ENCODE data around the gene EPHB1. TPM values are rescaled to one million over a fixed set of nuclear protein-coding genes. Genes with fewer than 3 reads are reported as not detected.

Gene EPHB1
- total and polyA plus RNA-seq, 12 donors, result 0.07 to 3.4 (median 1.6) TPM

GRCh38 chr3:134956395-134956794 is 161.3 kb downstream of the EPHB1 start:
- 70 to 83% methylated on average over 2 of the region's 2 CpGs for WGBS, 2 donors
- Histone ChIP-seq H3K27me3 (no peaks in the 10 kb centered on the region), H3K4me3 (no peak overlapping the region), H3K36me3 (no peaks in the 10 kb centered on the region), H3K4me1 (no peaks in the 10 kb centered on the region), H3K9me3 (peaks cover 0 to 6% (median under 1%) of the 10 kb centered on the region in 11 donors), H3K27ac (no peak overlapping the region)
- DNase-seq (no peak), ATAC-seq (no peak)
- no peak for TF ChIP-seq CTCF (IDR thresholded peaks at IDR 0.05)
- intact Hi-C loops (cut with DNase I), result no loop called here

GRCh38 chr3:134956844-134957243 is 161.8 kb downstream of the EPHB1 start:
- no peak overlapping the region for H3K27ac ChIP-seq
- 88 to 89% methylated on average over 1 of the region's 1 CpG for WGBS, 2 donors
- intact Hi-C loops (cut with DNase I), result no loop called here
- ATAC-seq (no peak), DNase-seq (no peak)
- peaks cover 0 to 1% (median 0%) of the 10 kb centered on the region in 11 donors for H3K9me3 ChIP-seq
- H3K4me1 ChIP-seq, result no peaks in the 10 kb centered on the region
- no peaks in the 10 kb centered on the region for H3K36me3 ChIP-seq
- no peaks in the 10 kb centered on the region for H3K27me3 ChIP-seq
- no peak overlapping the region for H3K4me3 ChIP-seq
- TF ChIP-seq CTCF (IDR thresholded peaks at IDR 0.05), result no peak

- TF ChIP-seq CTCF (IDR thresholded peaks at IDR 0.05), result no peak
- Histone ChIP-seq H3K36me3 (no peaks in the 10 kb centered on the region), H3K4me3 (no peak overlapping the region), H3K27ac (no peak overlapping the region), H3K27me3 (no peaks in the 10 kb centered on the region), H3K9me3 (no peaks in the 10 kb centered on the region), H3K4me1 (no peaks in the 10 kb centered on the region)
- intact Hi-C loops (cut with DNase I), result no loop called here
- DNase-seq, result no peak
- no peak for ATAC-seq
Observed at GRCh38 chr3:134959516-134959915, 164.5 kb downstream of the EPHB1 start.

- WGBS, 2 donors, result 80 to 83% methylated on average over 5 of the region's 5 CpGs
- no peaks in the 10 kb centered on the region for H3K27me3 ChIP-seq
- H3K36me3 ChIP-seq, result no peaks in the 10 kb centered on the region
- H3K27ac ChIP-seq, result no peak overlapping the region
- H3K4me3 ChIP-seq, result no peak overlapping the region
- no peaks in the 10 kb centered on the region for H3K4me1 ChIP-seq
- DNase-seq (no peak), ATAC-seq (no peak)
- intact Hi-C loops (cut with DNase I), result no loop called here
- H3K9me3 ChIP-seq, result peaks cover 0 to 6% (median 0%) of the 10 kb centered on the region in 11 donors
- no peak for TF ChIP-seq CTCF (IDR thresholded peaks at IDR 0.05)
Observed at GRCh38 chr3:134964226-134964625, 169.2 kb downstream of the EPHB1 start.

All from heart right ventricle (tissue), 16 donors.